K562 (cell line): Measurements from ENCODE around the gene VWDE. TPM values are rescaled to one million over a fixed set of nuclear protein-coding genes. Genes with fewer than 3 reads are reported as not detected.
"Not testable (repeated sequence)": the region's sequence is repeated elsewhere in the genome, so short reads cannot be mapped to it uniquely, and the experiment has no call there.

ENCODE experiments used
- ATAC-seq: fragments of 200-7000 bp; cut with Tn5 transposase; 3 replicates; pipeline ENCODE4 v1.9.1; 2020; ENCODE audit warnings: moderate library complexity
- BruUV-seq: library from RNA; stranded (reverse); fragments of 400-500 nt; replicated peaks from 2 replicates; lab custom pipeline; 2021; lab: Mats Ljungman, UMichigan
- CTCF ChIA-PET: fragments of 300-600 bp; formaldehyde crosslinking; extraction: SDS; loops from one replicate; lab custom pipeline; 2021; ENCODE audit warnings: low intra/inter-chr PET ratio; lab: Yijun Ruan, JAX
- POLR2A ChIA-PET: fragments of 300-600, 350-650 bp; sonication (Branson Sonifier 250); formaldehyde crosslinking; extraction: SDS; loops from one replicate; lab custom pipeline; 2021; ENCODE audit warnings: antibody characterized with exemption, inconsistent platforms; lab: Yijun Ruan, JAX
- DNase-seq, 4 experiments: peaks; one replicate each; pipeline versions ENCODE4 v3.0.0 to v3.0.0-alpha.2; 2011 to 2018; ENCODE audit warnings: low spot score in 3 of 4, mixed read lengths in 3 of 4; ENCODE audit errors: extremely low read depth in 1 of 4
- FAIRE-seq: peaks from 2 replicates; lab custom pipeline; 2011; peaks lifted over from hg19 to GRCh38; lab: Jason Lieb, UNC
- H2AFZ ChIP-seq: 2 replicates; pipeline ENCODE4 v1.6.0; 2011; ENCODE audit warnings: low read depth, low read length, control low read depth, inconsistent platforms
- H3K27ac ChIP-seq: fragments of 200-600 bp; 3 replicates; pipeline ENCODE4 v1.8.0; 2011; ENCODE audit warnings: low read depth, mild to moderate bottlenecking, control low read depth, inconsistent platforms, low read length, moderate library complexity, mixed read lengths; ENCODE audit errors: extremely low read depth
- H3K27me3 ChIP-seq, 2 experiments: fragments of 300-600 bp in 1 of 2; 2 replicates in 1 of 2; 3 replicates in 1 of 2; pipeline versions ENCODE4 v1.6.0 to v1.8.0; 2011; ENCODE audit warnings: inconsistent platforms in 2 of 2, low read length in 2 of 2, mild to moderate bottlenecking in 1 of 2, mixed read lengths in 1 of 2, moderate library complexity in 1 of 2; ENCODE audit not compliant: control insufficient read depth in 2 of 2, insufficient read depth in 2 of 2
- H3K36me3 ChIP-seq: fragments of 300-600 bp; 3 replicates; pipeline ENCODE4 v1.8.0; 2011; ENCODE audit warnings: mild to moderate bottlenecking, low read length, inconsistent platforms; ENCODE audit not compliant: control insufficient read depth, insufficient read depth
- H3K4me1 ChIP-seq, 2 experiments: fragments of 200-600 bp in 1 of 2; replicated peaks in 1 of 2; 2 replicates in 1 of 2; 3 replicates in 1 of 2; pipeline versions ENCODE4 v1.5.1 to v1.8.0; 2011; ENCODE audit warnings: inconsistent platforms in 2 of 2, low read length in 2 of 2, mild to moderate bottlenecking in 1 of 2, mixed read lengths in 1 of 2, moderate library complexity in 1 of 2; ENCODE audit not compliant: control insufficient read depth in 2 of 2, insufficient read depth in 2 of 2
- H3K4me2 ChIP-seq: 2 replicates; pipeline ENCODE4 v1.6.1; 2011; ENCODE audit warnings: low read length, control low read depth, inconsistent platforms, mixed read lengths; ENCODE audit not compliant: insufficient read depth
- H3K4me3 ChIP-seq: fragments of 200-600 bp; sonication (generic), shearing (Covaris generic); 2 replicates; pipeline ENCODE4 v1.5.1; 2016; ENCODE audit warnings: control low read depth, inconsistent platforms
- H3K79me2 ChIP-seq: fragments of 200-600 bp; 3 replicates; pipeline ENCODE4 v1.8.0; 2011; ENCODE audit warnings: low read length, inconsistent platforms; ENCODE audit not compliant: control insufficient read depth, insufficient read depth
- H3K9ac ChIP-seq, 2 experiments: 2 replicates each; pipeline versions ENCODE4 v1.6.0 to v1.6.1; 2011; ENCODE audit warnings: low read depth in 2 of 2, low read length in 2 of 2, control low read depth in 1 of 2, inconsistent platforms in 1 of 2, mild to moderate bottlenecking in 1 of 2, mixed read lengths in 1 of 2; ENCODE audit not compliant: insufficient read depth in 1 of 2
- H3K9me1 ChIP-seq: one replicate; pipeline ENCODE4 v1.6.0; 2011; ENCODE audit warnings: inconsistent platforms, mild to moderate bottlenecking, low read length, moderate library complexity; ENCODE audit not compliant: control insufficient read depth, insufficient read depth
- H3K9me3 ChIP-seq: replicated peaks from 2 replicates; pipeline ENCODE4 v1.5.1; 2011; ENCODE audit warnings: low read depth, low read length, inconsistent platforms; ENCODE audit not compliant: control insufficient read depth, insufficient read depth
- H4K20me1 ChIP-seq: replicated peaks from 2 replicates; pipeline ENCODE4 v1.6.1; 2011; ENCODE audit warnings: low read length, inconsistent platforms, mixed read lengths; ENCODE audit not compliant: control insufficient read depth, insufficient read depth
- CREB3 ChIP-seq: fragments of 450-650 bp; conservative IDR thresholded peaks from 2 replicates; pipeline ENCODE4 v1.6.1; 2016; ENCODE audit warnings: missing genetic modification characterization, low read depth, mild to moderate bottlenecking, missing compliant biosample characterization, moderate library complexity
- DMBX1 ChIP-seq: fragments of 250-450 bp; sonication (Bioruptor Pico); IDR thresholded peaks from 2 replicates; pipeline ENCODE4 v1.8.0; 2022; ENCODE audit warnings: inconsistent platforms, mild to moderate bottlenecking, moderate library complexity, borderline replicate concordance
- E2F6 ChIP-seq, 2 experiments: IDR thresholded peaks; 2 replicates each; pipeline ENCODE4 v1.6.1; 2011; ENCODE audit warnings: borderline replicate concordance in 1 of 2, control low read depth in 1 of 2, low read depth in 1 of 2, low read length in 1 of 2, mild to moderate bottlenecking in 1 of 2, mixed read lengths in 1 of 2, moderate library complexity in 1 of 2; ENCODE audit not compliant: insufficient read depth in 1 of 2, insufficient read length in 1 of 2, poor library complexity in 1 of 2, severe bottlenecking in 1 of 2; ENCODE audit errors: extremely low read depth in 1 of 2
- HOMEZ ChIP-seq: fragments of 250-450 bp; sonication (Bioruptor Pico); IDR thresholded peaks from 2 replicates; pipeline ENCODE4 v1.4.0; 2020; ENCODE audit warnings: mild to moderate bottlenecking, moderate library complexity
- NR1H2 ChIP-seq: sonication (generic); formaldehyde crosslinking; IDR thresholded peaks from 2 replicates; pipeline ENCODE4 v1.4.0; 2020; ENCODE audit warnings: mild to moderate bottlenecking, missing genetic modification reagents
- PHF20 ChIP-seq: fragments of 450-650 bp; IDR thresholded peaks from 2 replicates; pipeline ENCODE4 v1.6.1; 2018; ENCODE audit not compliant: partially characterized antibody
- RAD51 ChIP-seq: fragments of 450-650 bp; IDR thresholded peaks from 2 replicates; pipeline ENCODE4 v1.7.1; 2016; ENCODE audit warnings: low read depth, mild to moderate bottlenecking, borderline replicate concordance
- TRIM24 ChIP-seq, 2 experiments: fragments of 450-650 bp; IDR thresholded peaks; 2 replicates each; pipeline ENCODE4 v1.6.1; 2016
- ZFPM2 ChIP-seq: fragments of 250-450 bp; sonication (Bioruptor Pico); IDR thresholded peaks from 2 replicates; pipeline ENCODE4 v1.5.1; 2022; ENCODE audit warnings: mild to moderate bottlenecking
- ZNF311 ChIP-seq: fragments of 250-450 bp; sonication (Bioruptor Pico); IDR thresholded peaks from 2 replicates; pipeline ENCODE4 v1.4.0; 2020; ENCODE audit warnings: mild to moderate bottlenecking, moderate library complexity
- WGBS: fragments of 100-300 bp; shearing (Covaris generic); methylation state at CpG from one replicate; pipeline ENCODE4 v1.1.6; 2016; ENCODE audit warnings: low coverage, mixed read lengths; ENCODE audit not compliant: insufficient coverage; ENCODE audit errors: missing lambda C conversion rate; 5-methylcytosine and 5-hydroxymethylcytosine counted together
- in situ Hi-C: fragments of 300-500 bp; cut with MboI; formaldehyde crosslinking; loops from 4 replicates; pipeline ENCODE4 v1.15.0; 2018; ENCODE audit warnings: inconsistent platforms, mixed read lengths
- intact Hi-C: fragments of 100-400 bp; cut with micrococcal nuclease; formaldehyde crosslinking; loops from 2 replicates; pipeline ENCODE4 v1.14.2; 2022
- polyA plus RNA-seq, 8 experiments: library from polyadenylated mRNA; depleted of rRNA in 4 of 8; stranded (reverse) in 5 of 8; unstranded in 3 of 8; fragments of >200 nt; fragmentation: Nextera tagmentation in 2 of 8; fragmentation: Illumina TruSeq in 1 of 8; extraction: Ambion mirVana in 2 of 8; extraction: Trizol in 1 of 8; gene quantifications; 2 replicates each; pipeline versions ENCODE4 v1.2.1 to v1.2.3, GENCODE V29; 2011 to 2014; ENCODE audit warnings: inconsistent platforms in 1 of 8, missing spikeins in 1 of 8
- total RNA-seq, 7 experiments: library from RNA; depleted of rRNA in 6 of 7; stranded (reverse); fragments of >200 nt in 6 of 7; fragmentation: Illumina TruSeq in 2 of 7; extraction: Trizol in 2 of 7; gene quantifications; 2 replicates each; pipeline versions ENCODE4 v1.2.1 to v1.2.3, GENCODE V29; 2011 to 2021; ENCODE audit warnings: low replicate concordance in 1 of 7

The VWDE gene
- total and polyA plus RNA-seq, 9 of the 15 experiments (the other 6 are each of a cell fraction or from before 2014, with no cell fraction given) = 40.6 to 162 (median 95.2) TPM

- DNase-seq, H3K27ac ChIP-seq, BruUV-seq, CTCF ChIA-PET, H3K4me3 ChIP-seq, H3K27me3 ChIP-seq, FAIRE-seq, in situ Hi-C loops, ATAC-seq, H3K9me1 ChIP-seq, H2AFZ ChIP-seq, intact Hi-C loops, H3K9ac ChIP-seq, H3K4me2 ChIP-seq, H4K20me1 ChIP-seq, POLR2A ChIA-PET: not testable (repeated sequence)
- H3K79me2 ChIP-seq = peaks cover 100% of the 10 kb centered on the region
- peaks cover 21% of the 10 kb centered on the region for H3K9me3 ChIP-seq
- TF ChIP-seq ZNF311 (CRISPR knock-in tag) = peak; percentile 69; the same call in 1 of the 2 replicates
- TF ChIP-seq TRIM24 (IDR thresholded peaks at IDR 0.05) = 0 out of 4 replicates have a peak, but pooled peaks of 1 of the 2 experiments have one; percentile 10
- peak; percentile 79; the same call in 1 of the 2 replicates for TF ChIP-seq DMBX1
- H3K4me1 ChIP-seq = peaks cover 0 to 20% of the 10 kb centered on the region in 2 experiments; a peak in 2 of 5 replicates
- 100% methylated on average over 1 of the region's 1 CpG for WGBS
- H3K36me3 ChIP-seq = peaks cover 61% of the 10 kb centered on the region
Observed at GRCh38 chr7:12396670-12397069, 7.0 kb downstream of the VWDE start.

- in situ Hi-C loops = no loop called here
- POLR2A ChIA-PET = interaction anchor here (0.5 to 2.4 kb wide), 5 partner anchors 8 to 343 kb away, joined by 3 to 15 read pairs (median 4); partner anchors contain the start of gene VWDE
- WGBS = 61% methylated on average over 5 of the region's 5 CpGs
- TF ChIP-seq HOMEZ (no peak), PHF20 (no peak), NR1H2 (CRISPR knock-in tag) (no peak), ZFPM2 (CRISPR knock-in tag) (no peak), E2F6 (IDR thresholded peaks at IDR 0.05; ENCODE audit: borderline replicate concordance in 1 of 2, extremely low read depth in 1 of 2, insufficient read depth in 1 of 2, insufficient read length in 1 of 2, low read depth in 1 of 2, low read length in 1 of 2, poor library complexity in 1 of 2, severe bottlenecking in 1 of 2) (no peak), RAD51 (peak; percentile 66; the same call in 1 of the 2 replicates), CREB3 (tag) (no peak)
Observed at GRCh38 chr7:12391922-12392615, 11.6 kb downstream of the VWDE start.

More at GRCh38 chr7:12391922-12392615, 11.6 kb downstream of the VWDE start:
- peak; percentile 19 for ATAC-seq
- Histone ChIP-seq H3K4me1 (peaks cover 0 to 22% of the 10 kb centered on the region in 2 experiments; a peak in 2 of 5 replicates), H3K27me3 (no peaks in the 10 kb centered on the region), H3K9me3 (peaks cover 3% of the 10 kb centered on the region; the same call in 1 of the 2 replicates), H3K79me2 (peaks cover 97% of the 10 kb centered on the region), H4K20me1 (no peaks in the 10 kb centered on the region), H3K36me3 (peaks cover 82% of the 10 kb centered on the region), H2AFZ (no peak overlapping the region), H3K9ac (no peak overlapping the region), H3K4me3 (no peak overlapping the region), H3K9me1 (no peaks in the 10 kb centered on the region), H3K4me2 (no peak overlapping the region; the same call in 1 of the 2 replicates), H3K27ac (no peak overlapping the region)
- CTCF ChIA-PET = no interaction called here
- intact Hi-C loops = no loop called here
- FAIRE-seq = no peak
- DNase-seq = no peak
- no TSS peak for BruUV-seq
